ENCODE results near the gene ZC3H18. TPM values are rescaled to one million over a fixed set of nuclear protein-coding genes. Genes with fewer than 3 reads are reported as not detected.

The ZC3H18 gene
- total and polyA plus RNA-seq, 10 of the 15 experiments (the other 5 are each of a cell fraction or from before 2014, with no cell fraction given), result 1.0 to 58.3 (median 22.4) TPM

- TF ChIP-seq ZNF622 (IDR thresholded peaks at IDR 0.05) (no peak), SPI1 (IDR thresholded peaks at IDR 0.05; ENCODE audit: borderline replicate concordance, insufficient read depth, low read depth, low read length) (peak; percentile 59), BRCA1 (IDR thresholded peaks at IDR 0.05; ENCODE audit: low read depth, low read length) (no peak), IRF4 (IDR thresholded peaks at IDR 0.05; ENCODE audit: low read depth, low read length) (peak; percentile 52; the same call in 1 of the 2 replicates), HSF1 (IDR thresholded peaks at IDR 0.05; ENCODE audit: low read depth, low read length) (no peak), BHLHE40 (IDR thresholded peaks at IDR 0.05; ENCODE audit: borderline replicate concordance in 1 of 2, low read depth in 2 of 2, low read length in 1 of 2) (peak; percentile 73 to 79), SIX5 (IDR thresholded peaks at IDR 0.05; ENCODE audit: low read depth, low read length, severe bottlenecking) (no peak), POLR2AphosphoS5 (IDR thresholded peaks at IDR 0.05; ENCODE audit: low read length) (peak; percentile 68; the same call in 1 of the 2 replicates), ETV6 (conservative IDR thresholded peaks at IDR 0.05 in 1 of 2, IDR thresholded peaks at IDR 0.05 in 1 of 2; ENCODE audit: borderline replicate concordance in 1 of 2, low read depth in 1 of 2) (peak in 1 of 2 experiments; percentile 58; a peak in 1 of 4 replicates), NRF1 (conservative IDR thresholded peaks at IDR 0.05; ENCODE audit: low read depth, low read length) (no peak), FOXM1 (IDR thresholded peaks at IDR 0.05; ENCODE audit: low read depth, low read length) (no peak), SMAD1 (IDR thresholded peaks at IDR 0.05; ENCODE audit: low read depth, partially characterized antibody) (no peak), LARP7 (IDR thresholded peaks at IDR 0.05) (0 out of 2 replicates have a peak, but pooled peaks have one; percentile 64), MAX (IDR thresholded peaks at IDR 0.05; ENCODE audit: low read depth, low read length) (no peak), TCF3 (IDR thresholded peaks at IDR 0.05; ENCODE audit: borderline replicate concordance, insufficient read depth, low read depth, low read length) (peak; percentile 66)
Observed at GRCh38 chr16:88651276-88651988, 81.2 kb downstream of the ZC3H18 start (continued).

Data from GM12878 (cell line).